Keratinocyte (primary cell): Measurements from ENCODE around the gene CCSER1. TPM values are rescaled to one million over a fixed set of nuclear protein-coding genes. Genes with fewer than 3 reads are reported as not detected.

Experiments
- DNase-seq: peaks from one replicate; pipeline ENCODE4 v3.0.0-alpha.2; 2011; ENCODE audit warnings: low read depth, missing footprints, low spot score
- FAIRE-seq: peaks from 2 replicates; lab custom pipeline; 2011; peaks lifted over from hg19 to GRCh38; lab: Jason Lieb, UNC
- H2AFZ ChIP-seq: 2 replicates; pipeline ENCODE4 v1.6.0; 2012; ENCODE audit warnings: low read length, control low read depth, inconsistent platforms; ENCODE audit not compliant: control insufficient read depth
- H3K27ac ChIP-seq: 2 replicates; pipeline ENCODE4 v1.5.1; 2011; ENCODE audit warnings: low read length; ENCODE audit not compliant: control insufficient read depth, insufficient read depth
- H3K27me3 ChIP-seq: 3 replicates; pipeline ENCODE4 v1.6.0; 2011; ENCODE audit warnings: low read length; ENCODE audit not compliant: control insufficient read depth, insufficient read depth; ENCODE audit errors: extremely low read depth
- H3K36me3 ChIP-seq, 2 experiments: 2 replicates in 1 of 2; 3 replicates in 1 of 2; pipeline ENCODE4 v1.5.1; 2011; ENCODE audit warnings: low read length in 2 of 2, mild to moderate bottlenecking in 1 of 2; ENCODE audit not compliant: control insufficient read depth in 2 of 2, insufficient read depth in 2 of 2; ENCODE audit errors: extremely low read depth in 1 of 2
- H3K4me1 ChIP-seq: 3 replicates; pipeline ENCODE4 v1.5.1; 2011; ENCODE audit warnings: low read length; ENCODE audit not compliant: control insufficient read depth, insufficient read depth; ENCODE audit errors: extremely low read depth
- H3K4me2 ChIP-seq: 3 replicates; pipeline ENCODE4 v1.6.0; 2011; ENCODE audit warnings: low read depth, low read length; ENCODE audit not compliant: control insufficient read depth, insufficient read depth; ENCODE audit errors: extremely low read depth
- H3K4me3 ChIP-seq, 3 experiments: fragments of 200-600 bp in 1 of 3; sonication (generic) in 1 of 3; 2 replicates in 2 of 3; 3 replicates in 1 of 3; pipeline ENCODE4 v1.5.1; 2011 to 2016; ENCODE audit warnings: low read length in 3 of 3, mild to moderate bottlenecking in 3 of 3, control low read depth in 2 of 3, inconsistent platforms in 1 of 3, low read depth in 1 of 3, mixed read lengths in 1 of 3, mixed run types in 1 of 3, moderate library complexity in 1 of 3; ENCODE audit not compliant: control insufficient read depth in 2 of 3, insufficient read depth in 2 of 3; ENCODE audit errors: extremely low read depth in 1 of 3
- H3K79me2 ChIP-seq: 2 replicates; pipeline ENCODE4 v1.6.0; 2012; ENCODE audit warnings: low read length; ENCODE audit not compliant: control insufficient read depth, insufficient read depth
- H3K9ac ChIP-seq: 3 replicates; pipeline ENCODE4 v1.6.0; 2011; ENCODE audit warnings: low read length; ENCODE audit not compliant: control insufficient read depth, insufficient read depth; ENCODE audit errors: extremely low read depth
- H3K9me1 ChIP-seq: 3 replicates; pipeline ENCODE4 v1.6.0; 2011; ENCODE audit warnings: low read length; ENCODE audit not compliant: control insufficient read depth, insufficient read depth; ENCODE audit errors: extremely low read depth
- H3K9me3 ChIP-seq: 2 replicates; pipeline ENCODE4 v1.5.1; 2012; ENCODE audit warnings: low read depth, low read length; ENCODE audit not compliant: control insufficient read depth
- H4K20me1 ChIP-seq: 3 replicates; pipeline ENCODE4 v1.6.0; 2011; ENCODE audit warnings: low read length; ENCODE audit not compliant: control insufficient read depth, insufficient read depth; ENCODE audit errors: extremely low read depth
- EZH2 ChIP-seq: IDR thresholded peaks from one replicate; pipeline ENCODE4 v1.6.1; 2012; ENCODE audit warnings: inconsistent platforms, mild to moderate bottlenecking, low read length, moderate library complexity
- dilution Hi-C: fragments of 300-500 bp; cut with MboI; formaldehyde crosslinking; loops from one replicate; pipeline ENCODE4 v1.7.0; 2020; ENCODE audit warnings: low sequenced_read_pairs; ENCODE audit not compliant: extremely low pct_ligation_motif_present
- polyA plus RNA-seq, 5 experiments: library from polyadenylated mRNA; depleted of rRNA in 3 of 5; stranded (reverse) in 3 of 5; stranded (forward) in 1 of 5; unstranded in 1 of 5; fragments of >200 nt; gene quantifications; 1 replicate in 1 of 5; 2 replicates in 3 of 5; 3 replicates in 1 of 5; pipeline versions ENCODE4 v1.2.1 to v1.2.3, GENCODE V29; 2011 to 2012; ENCODE audit warnings: missing spikeins in 2 of 5, low read depth in 1 of 5, low replicate concordance in 1 of 5
- TF ChIP-seq, protein P1 (sequence below), 3 experiments: IDR thresholded peaks in 1 of 3; conservative IDR thresholded peaks in 1 of 3; optimal IDR thresholded peaks in 1 of 3; 2 replicates in 2 of 3; 3 replicates in 1 of 3; pipeline versions ENCODE3 to v1.5.1; 2011; ENCODE audit warnings: low read length in 3 of 3, mild to moderate bottlenecking in 3 of 3, moderate library complexity in 2 of 3, control low read depth in 1 of 3, inconsistent platforms in 1 of 3; ENCODE audit not compliant: insufficient read depth in 2 of 3; ENCODE audit errors: extremely low read depth in 1 of 3

Gene CCSER1
- polyA plus RNA-seq, 1 donor (not counting 4 experiments of a cell fraction or from before 2014, with no cell fraction given): 1.2 TPM

DNA sequence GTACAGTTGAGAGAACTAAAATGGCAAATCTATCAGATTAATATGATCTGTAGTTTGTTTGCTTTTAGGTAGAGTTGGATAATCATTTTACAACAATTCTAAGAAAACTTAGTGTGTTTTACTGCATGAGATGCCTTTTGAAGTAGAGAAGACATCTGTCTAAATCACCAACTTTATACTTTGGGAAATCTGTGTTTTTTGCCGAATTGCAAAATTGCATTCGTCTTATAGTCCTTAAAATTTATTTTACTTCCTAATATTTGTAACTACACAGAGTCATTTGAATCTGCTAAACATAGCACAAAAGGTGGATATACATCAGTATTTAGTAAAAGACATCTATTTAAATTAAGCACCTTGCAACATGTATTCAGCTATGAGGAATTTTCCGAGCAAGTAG is 100.0 kb downstream of the CCSER1 start:
- Histone ChIP-seq H3K79me2 (no peaks in the 10 kb centered on the region), H3K27ac (no peak overlapping the region), H3K9me1 (no peaks in the 10 kb centered on the region), H3K4me1 (no peaks in the 10 kb centered on the region), H3K9ac (no peak overlapping the region), H3K9me3 (no peaks in the 10 kb centered on the region), H2AFZ (no peak overlapping the region), H4K20me1 (no peaks in the 10 kb centered on the region), H3K27me3 (no peaks in the 10 kb centered on the region), H3K4me2 (no peak overlapping the region), H3K4me3 (no peak overlapping the region), H3K36me3 (no peaks in the 10 kb centered on the region)
- DNase-seq: no peak
- dilution Hi-C loops: no loop called here
- TF ChIP-seq, protein P1, sequence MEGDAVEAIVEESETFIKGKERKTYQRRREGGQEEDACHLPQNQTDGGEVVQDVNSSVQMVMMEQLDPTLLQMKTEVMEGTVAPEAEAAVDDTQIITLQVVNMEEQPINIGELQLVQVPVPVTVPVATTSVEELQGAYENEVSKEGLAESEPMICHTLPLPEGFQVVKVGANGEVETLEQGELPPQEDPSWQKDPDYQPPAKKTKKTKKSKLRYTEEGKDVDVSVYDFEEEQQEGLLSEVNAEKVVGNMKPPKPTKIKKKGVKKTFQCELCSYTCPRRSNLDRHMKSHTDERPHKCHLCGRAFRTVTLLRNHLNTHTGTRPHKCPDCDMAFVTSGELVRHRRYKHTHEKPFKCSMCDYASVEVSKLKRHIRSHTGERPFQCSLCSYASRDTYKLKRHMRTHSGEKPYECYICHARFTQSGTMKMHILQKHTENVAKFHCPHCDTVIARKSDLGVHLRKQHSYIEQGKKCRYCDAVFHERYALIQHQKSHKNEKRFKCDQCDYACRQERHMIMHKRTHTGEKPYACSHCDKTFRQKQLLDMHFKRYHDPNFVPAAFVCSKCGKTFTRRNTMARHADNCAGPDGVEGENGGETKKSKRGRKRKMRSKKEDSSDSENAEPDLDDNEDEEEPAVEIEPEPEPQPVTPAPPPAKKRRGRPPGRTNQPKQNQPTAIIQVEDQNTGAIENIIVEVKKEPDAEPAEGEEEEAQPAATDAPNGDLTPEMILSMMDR (optimal IDR thresholded peaks at IDR 0.05 in 1 of 3, IDR thresholded peaks at IDR 0.05 in 1 of 3, conservative IDR thresholded peaks at IDR 0.05 in 1 of 3; ENCODE audit: extremely low read depth in 1 of 3, insufficient read depth in 2 of 3, low read length in 3 of 3): no peak
- no peak for TF ChIP-seq EZH2
- no peak for FAIRE-seq

DNA sequence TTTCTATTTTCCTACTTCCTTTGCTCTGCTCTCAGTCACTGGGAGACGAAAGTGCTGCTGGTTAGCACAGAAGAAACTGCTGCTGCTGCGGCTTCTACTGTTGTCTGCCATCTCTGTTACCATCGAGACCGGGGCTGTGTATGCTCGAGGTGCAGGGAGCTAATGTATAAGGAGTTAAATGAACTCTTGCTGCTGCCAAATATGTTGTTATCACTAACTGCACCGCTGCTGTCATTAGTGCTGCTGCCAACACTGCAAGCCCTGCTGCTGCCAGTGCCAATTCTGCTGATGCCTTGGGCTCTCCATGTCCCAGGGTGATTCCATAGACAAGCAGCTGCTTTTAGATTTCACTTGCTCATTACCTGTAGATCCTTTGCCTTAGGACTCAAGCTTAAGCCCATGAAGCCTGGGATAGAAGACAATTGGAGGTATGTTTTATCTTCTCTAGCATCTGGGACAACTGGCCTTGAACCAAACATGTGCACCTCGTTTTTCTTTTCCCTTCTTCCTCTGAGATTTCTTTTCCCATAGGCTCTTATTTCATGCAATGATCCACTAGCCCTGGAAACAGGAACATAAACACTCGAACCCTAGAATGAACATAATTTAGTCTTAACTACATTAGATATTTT is 107.8 kb downstream of the CCSER1 start:
- peak overlapping the region; percentile 60 for H2AFZ ChIP-seq
- H4K20me1 ChIP-seq: no peaks in the 10 kb centered on the region
- no peaks in the 10 kb centered on the region for H3K4me1 ChIP-seq
- no peak overlapping the region for H3K9ac ChIP-seq
- no peaks in the 10 kb centered on the region for H3K79me2 ChIP-seq
- no peak for DNase-seq
- no peak for FAIRE-seq
- dilution Hi-C loops: no loop called here
- TF ChIP-seq EZH2: no peak
- TF ChIP-seq, protein P1 (optimal IDR thresholded peaks at IDR 0.05 in 1 of 3, IDR thresholded peaks at IDR 0.05 in 1 of 3, conservative IDR thresholded peaks at IDR 0.05 in 1 of 3; ENCODE audit: extremely low read depth in 1 of 3, insufficient read depth in 2 of 3, low read length in 3 of 3): no peak
- H3K4me3 ChIP-seq: no peak overlapping the region
- H3K9me3 ChIP-seq: no peaks in the 10 kb centered on the region
- no peak overlapping the region for H3K27ac ChIP-seq
- H3K9me1 ChIP-seq: no peaks in the 10 kb centered on the region
- H3K27me3 ChIP-seq: no peaks in the 10 kb centered on the region
- no peaks in the 10 kb centered on the region for H3K36me3 ChIP-seq
- peak overlapping the region; percentile 17 for H3K4me2 ChIP-seq
